ENCODE data around the gene PDX1. TPM values are rescaled to one million over a fixed set of nuclear protein-coding genes. Genes with fewer than 3 reads are reported as not detected.

PDX1 gene
- total RNA-seq, 4 donors from 2014 or later, result 0.16 TPM; not detected in 3

DNA sequence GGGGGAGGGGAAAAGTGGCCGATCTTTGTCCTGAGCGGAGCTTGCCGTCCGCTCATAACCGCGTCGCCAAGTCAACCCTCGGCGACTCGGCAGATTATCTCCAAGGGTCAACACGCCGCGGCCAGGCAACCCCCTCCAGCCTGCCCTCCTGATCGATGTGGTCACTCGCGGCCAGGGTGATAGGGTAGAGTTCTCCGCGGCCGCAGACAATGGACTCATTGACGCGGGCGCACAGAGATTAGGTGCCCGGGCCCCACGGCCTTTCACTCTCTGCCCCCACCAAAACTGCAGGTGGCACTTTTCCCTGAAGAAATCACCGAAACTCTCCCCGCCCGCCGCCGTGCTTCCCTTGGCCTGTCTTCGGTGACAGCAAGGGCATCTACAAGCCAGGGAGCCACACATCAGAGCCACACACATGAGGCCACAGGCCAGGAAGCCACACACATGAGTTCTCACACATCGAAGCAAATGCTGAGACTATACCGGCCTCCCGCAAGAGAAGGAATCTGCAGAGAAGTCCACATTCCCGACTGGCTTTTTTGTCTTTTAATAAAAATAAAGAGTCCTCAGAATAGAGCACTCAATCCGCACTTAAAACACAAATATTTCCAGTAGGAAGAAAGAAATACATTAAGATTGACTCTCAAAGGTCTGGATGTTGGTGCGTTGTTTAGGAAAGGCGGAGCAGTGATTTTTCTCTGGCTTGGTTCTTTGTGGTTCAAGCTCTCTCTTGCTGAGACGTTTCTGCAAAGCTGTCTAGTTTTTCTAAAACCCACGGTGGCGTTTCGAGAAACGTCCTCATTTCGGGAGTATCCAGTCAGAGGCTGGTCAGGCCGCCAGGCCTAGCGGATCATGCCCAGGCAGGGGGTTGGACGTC is 1.5 kb upstream of the PDX1 start:
- H3K4me1 ChIP-seq, result peaks cover 5 to 45% (median 38%) of the 10 kb centered on the region in 4 donors
- H3K27ac ChIP-seq, result no peak overlapping the region
- in situ Hi-C loops (cut with MboI; ENCODE audit: low pct_ligation_motif_present in 1 of 4, low pct_unique_long_range_greater_than_20kb in 1 of 4, low sequenced_read_pairs in 3 of 4) (no loop called here), intact Hi-C loops (cut with DNase I; ENCODE audit: low total_unique reads) (no loop called here)
- peaks cover 100% of the 10 kb centered on the region for H3K27me3 ChIP-seq
- H3K4me3 ChIP-seq, result no peak overlapping the region
- H3K9me3 ChIP-seq, result no peaks in the 10 kb centered on the region
- TF ChIP-seq POLR2AphosphoS5 (IDR thresholded peaks at IDR 0.05) (no peak), POLR2A (IDR thresholded peaks at IDR 0.05) (no peak), EP300 (IDR thresholded peaks at IDR 0.05; ENCODE audit: low read depth) (no peak)
- TF ChIP-seq, protein P1, sequence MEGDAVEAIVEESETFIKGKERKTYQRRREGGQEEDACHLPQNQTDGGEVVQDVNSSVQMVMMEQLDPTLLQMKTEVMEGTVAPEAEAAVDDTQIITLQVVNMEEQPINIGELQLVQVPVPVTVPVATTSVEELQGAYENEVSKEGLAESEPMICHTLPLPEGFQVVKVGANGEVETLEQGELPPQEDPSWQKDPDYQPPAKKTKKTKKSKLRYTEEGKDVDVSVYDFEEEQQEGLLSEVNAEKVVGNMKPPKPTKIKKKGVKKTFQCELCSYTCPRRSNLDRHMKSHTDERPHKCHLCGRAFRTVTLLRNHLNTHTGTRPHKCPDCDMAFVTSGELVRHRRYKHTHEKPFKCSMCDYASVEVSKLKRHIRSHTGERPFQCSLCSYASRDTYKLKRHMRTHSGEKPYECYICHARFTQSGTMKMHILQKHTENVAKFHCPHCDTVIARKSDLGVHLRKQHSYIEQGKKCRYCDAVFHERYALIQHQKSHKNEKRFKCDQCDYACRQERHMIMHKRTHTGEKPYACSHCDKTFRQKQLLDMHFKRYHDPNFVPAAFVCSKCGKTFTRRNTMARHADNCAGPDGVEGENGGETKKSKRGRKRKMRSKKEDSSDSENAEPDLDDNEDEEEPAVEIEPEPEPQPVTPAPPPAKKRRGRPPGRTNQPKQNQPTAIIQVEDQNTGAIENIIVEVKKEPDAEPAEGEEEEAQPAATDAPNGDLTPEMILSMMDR (IDR thresholded peaks at IDR 0.05), result no peak
- WGBS, 2 donors (ENCODE audit: low coverage in 1 of 2), result 17 to 37% methylated on average over 9 to 46 of the region's 46 CpGs
- H3K36me3 ChIP-seq, result no peaks in the 10 kb centered on the region
- DNase-seq, result no peak

DNA sequence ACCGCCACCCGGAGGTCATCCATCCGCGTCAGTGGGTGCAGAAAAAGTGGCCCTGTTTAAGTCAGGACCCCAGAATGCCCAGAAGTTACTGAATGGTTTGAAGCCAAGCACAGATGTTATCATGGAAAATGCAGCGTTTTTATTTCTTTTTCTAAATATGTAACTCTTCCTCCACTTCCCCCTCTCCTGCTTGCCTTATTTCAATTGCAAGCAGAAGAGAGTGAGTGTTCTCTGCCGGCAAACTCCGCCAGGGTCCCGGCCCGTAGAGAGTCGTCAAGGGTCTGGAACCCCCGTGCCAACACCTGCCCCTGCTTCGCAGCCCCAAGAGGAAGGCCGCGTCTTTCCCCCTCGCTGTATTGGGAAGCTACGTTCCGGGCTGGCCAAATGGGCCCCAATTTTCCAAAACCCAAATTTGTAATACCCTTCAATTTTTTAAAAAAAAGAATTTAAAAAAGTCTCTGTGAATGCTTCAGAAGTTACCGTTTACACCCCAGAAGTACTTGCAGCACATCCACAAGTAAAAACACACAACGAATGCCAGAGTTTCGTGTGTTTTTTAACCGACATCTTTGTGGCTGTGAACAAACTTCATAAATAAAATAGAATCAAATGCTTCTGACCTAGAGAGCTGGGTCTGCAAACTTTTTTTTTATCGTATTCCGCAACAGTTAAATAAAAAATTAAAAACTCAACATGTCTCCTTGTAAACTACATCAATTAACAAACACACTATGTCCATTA is 712 bp upstream of the PDX1 start:
- TF ChIP-seq POLR2A (IDR thresholded peaks at IDR 0.05) (no peak), POLR2AphosphoS5 (IDR thresholded peaks at IDR 0.05) (no peak), EP300 (IDR thresholded peaks at IDR 0.05; ENCODE audit: low read depth) (no peak)
- TF ChIP-seq, protein P1 (IDR thresholded peaks at IDR 0.05), result no peak
- Histone ChIP-seq H3K36me3 (no peaks in the 10 kb centered on the region), H3K4me3 (no peak overlapping the region), H3K4me1 (peaks cover 5 to 48% (median 40%) of the 10 kb centered on the region in 4 donors), H3K27ac (no peak overlapping the region), H3K9me3 (no peaks in the 10 kb centered on the region), H3K27me3 (peaks cover 100% of the 10 kb centered on the region)
- in situ Hi-C loops (cut with MboI; ENCODE audit: low pct_ligation_motif_present in 1 of 4, low pct_unique_long_range_greater_than_20kb in 1 of 4, low sequenced_read_pairs in 3 of 4) (no loop called here), intact Hi-C loops (cut with DNase I; ENCODE audit: low total_unique reads) (no loop called here)
- DNase-seq, result no peak
- 16 to 25% methylated on average over 7 to 23 of the region's 23 CpGs for WGBS, 2 donors (ENCODE audit: low coverage in 1 of 2)

DNA sequence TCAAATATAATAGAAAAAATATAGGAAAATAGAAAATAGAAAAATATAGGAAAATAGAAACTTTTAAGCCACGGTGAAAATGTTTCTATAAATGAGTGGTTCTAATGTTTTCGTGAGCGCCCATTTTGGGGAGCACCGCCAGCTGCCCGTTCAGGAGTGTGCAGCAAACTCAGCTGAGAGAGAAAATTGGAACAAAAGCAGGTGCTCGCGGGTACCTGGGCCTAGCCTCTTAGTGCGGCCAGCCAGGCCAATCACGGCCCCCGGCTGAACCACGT is 204 bp upstream of the PDX1 start:
- Histone ChIP-seq H3K27ac (no peak overlapping the region), H3K4me3 (peak overlapping the region in 3 of 4 donors; percentile 37 to 63 (median 38)), H3K9me3 (no peaks in the 10 kb centered on the region), H3K4me1 (peaks cover 5 to 48% (median 44%) of the 10 kb centered on the region in 4 donors), H3K27me3 (peaks cover 100% of the 10 kb centered on the region), H3K36me3 (no peaks in the 10 kb centered on the region)
- intact Hi-C loops (cut with DNase I; ENCODE audit: low total_unique reads) (no loop called here), in situ Hi-C loops (cut with MboI; ENCODE audit: low pct_ligation_motif_present in 1 of 4, low pct_unique_long_range_greater_than_20kb in 1 of 4, low sequenced_read_pairs in 3 of 4) (no loop called here)
- WGBS, 2 donors (ENCODE audit: low coverage in 1 of 2), result 5 to 11% methylated on average over 5 to 10 of the region's 11 CpGs
- no peak for TF ChIP-seq POLR2AphosphoS5 (IDR thresholded peaks at IDR 0.05)
- TF ChIP-seq, protein P1 (IDR thresholded peaks at IDR 0.05), result no peak
- no peak for TF ChIP-seq POLR2A (IDR thresholded peaks at IDR 0.05)
- no peak for TF ChIP-seq EP300 (IDR thresholded peaks at IDR 0.05; ENCODE audit: low read depth)
- no peak for DNase-seq

DNA sequence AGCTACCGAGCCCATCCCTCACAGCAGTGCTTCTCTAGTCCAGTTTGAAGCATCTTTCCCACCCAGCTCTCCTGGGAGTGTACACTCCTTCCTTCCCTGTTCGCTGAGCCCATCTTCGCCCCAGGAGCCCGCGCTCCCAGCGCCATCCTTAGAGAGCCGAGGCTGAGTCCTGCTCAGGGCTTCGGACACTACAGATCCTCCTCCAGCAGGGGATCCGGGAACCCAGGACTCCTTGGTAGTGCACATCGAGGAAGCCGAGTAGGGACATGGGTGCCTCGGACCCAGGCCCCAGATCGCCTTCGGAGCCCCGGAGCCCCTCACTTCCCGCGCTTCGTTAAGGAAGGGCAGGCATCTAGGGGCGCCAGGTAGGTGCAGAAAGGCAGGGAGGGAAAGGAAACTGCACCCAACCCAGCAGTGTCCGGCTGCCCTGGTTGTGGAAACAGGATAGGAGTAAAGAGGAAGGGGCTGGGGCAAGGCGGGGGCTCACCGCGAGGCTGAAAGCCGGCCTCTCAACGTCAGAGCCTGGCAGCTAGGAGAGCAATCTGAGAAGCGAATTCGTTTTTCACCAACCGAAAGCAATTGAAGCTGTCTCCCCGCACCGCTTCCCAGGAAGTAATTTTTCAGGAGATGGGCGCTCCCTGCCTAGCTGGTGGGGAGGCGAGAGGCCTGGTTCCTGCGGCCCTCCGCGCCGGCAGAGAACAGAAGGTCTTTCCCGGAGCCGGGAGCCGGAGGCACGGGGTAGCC is 1.0 kb downstream of the PDX1 start:
- Histone ChIP-seq H3K27me3 (peaks cover 100% of the 10 kb centered on the region), H3K36me3 (no peaks in the 10 kb centered on the region)

More for the DNA sequence above, 1.0 kb downstream of the PDX1 start:
- no peak for TF ChIP-seq POLR2AphosphoS5 (IDR thresholded peaks at IDR 0.05)
- TF ChIP-seq POLR2A (IDR thresholded peaks at IDR 0.05), result no peak
- TF ChIP-seq, protein P1 (IDR thresholded peaks at IDR 0.05), result peak in 1 of 5 experiments; percentile 13
- TF ChIP-seq EP300 (IDR thresholded peaks at IDR 0.05; ENCODE audit: low read depth), result no peak
- intact Hi-C loops (cut with DNase I; ENCODE audit: low total_unique reads), result no loop called here
- H3K4me1 ChIP-seq, result peaks cover 5 to 48% (median 44%) of the 10 kb centered on the region in 4 donors
- H3K4me3 ChIP-seq, result peak overlapping the region; percentile 11 to 63 (median 38)
- WGBS, 2 donors (ENCODE audit: low coverage in 1 of 2), result 4% methylated on average over 40 of the region's 40 CpGs; no CpG with 5 or more reads in 1 of the 2 donors
- in situ Hi-C loops (cut with MboI; ENCODE audit: low pct_ligation_motif_present in 1 of 4, low pct_unique_long_range_greater_than_20kb in 1 of 4, low sequenced_read_pairs in 3 of 4), result no loop called here
- no peak for DNase-seq
- H3K9me3 ChIP-seq, result no peaks in the 10 kb centered on the region
- H3K27ac ChIP-seq, result no peak overlapping the region
